Peyer's patch (tissue), 4 donors: Measurements from ENCODE around the gene NEU4.

Source experiments
- POLR2A ChIP-seq, 2 donors: fragments of 450-650 bp; IDR thresholded peaks; one replicate each; pipeline ENCODE4 v1.5.1; 2017; ENCODE audit warnings: antibody characterized with exemption in 2 of 2, mild to moderate bottlenecking in 2 of 2, moderate library complexity in 2 of 2
- TF ChIP-seq, protein P1 (sequence below), 6 experiments: fragments of 450-650 bp in 4 of 6; fragments of 200-600 bp in 2 of 6; sonication (generic) in 1 of 6; IDR thresholded peaks; one replicate each; pipeline ENCODE4 v1.5.1; 2017 to 2019; ENCODE audit warnings: antibody characterized with exemption in 6 of 6, mild to moderate bottlenecking in 3 of 6, moderate library complexity in 1 of 6

DNA sequence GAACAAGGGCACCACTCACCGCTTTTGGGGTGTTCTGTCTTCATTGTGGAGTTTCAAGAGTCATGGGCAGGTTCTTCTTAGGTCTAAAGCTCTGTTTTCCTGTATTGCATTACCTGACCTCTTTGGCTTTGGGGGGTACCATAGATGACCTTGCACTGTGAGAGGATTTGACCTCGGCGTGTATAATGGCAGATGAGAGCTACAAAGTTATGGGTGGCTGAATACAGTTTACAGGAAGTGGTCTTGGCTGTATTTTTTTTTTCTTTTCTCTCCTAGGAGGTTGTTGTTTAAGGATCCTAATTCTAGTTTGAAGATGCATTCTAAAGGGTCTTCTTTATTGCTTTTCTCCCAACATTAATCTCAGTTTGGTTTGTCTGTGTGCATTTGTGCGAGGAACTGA is 20.9 kb upstream of the NEU4 start:
- TF ChIP-seq, protein P1, sequence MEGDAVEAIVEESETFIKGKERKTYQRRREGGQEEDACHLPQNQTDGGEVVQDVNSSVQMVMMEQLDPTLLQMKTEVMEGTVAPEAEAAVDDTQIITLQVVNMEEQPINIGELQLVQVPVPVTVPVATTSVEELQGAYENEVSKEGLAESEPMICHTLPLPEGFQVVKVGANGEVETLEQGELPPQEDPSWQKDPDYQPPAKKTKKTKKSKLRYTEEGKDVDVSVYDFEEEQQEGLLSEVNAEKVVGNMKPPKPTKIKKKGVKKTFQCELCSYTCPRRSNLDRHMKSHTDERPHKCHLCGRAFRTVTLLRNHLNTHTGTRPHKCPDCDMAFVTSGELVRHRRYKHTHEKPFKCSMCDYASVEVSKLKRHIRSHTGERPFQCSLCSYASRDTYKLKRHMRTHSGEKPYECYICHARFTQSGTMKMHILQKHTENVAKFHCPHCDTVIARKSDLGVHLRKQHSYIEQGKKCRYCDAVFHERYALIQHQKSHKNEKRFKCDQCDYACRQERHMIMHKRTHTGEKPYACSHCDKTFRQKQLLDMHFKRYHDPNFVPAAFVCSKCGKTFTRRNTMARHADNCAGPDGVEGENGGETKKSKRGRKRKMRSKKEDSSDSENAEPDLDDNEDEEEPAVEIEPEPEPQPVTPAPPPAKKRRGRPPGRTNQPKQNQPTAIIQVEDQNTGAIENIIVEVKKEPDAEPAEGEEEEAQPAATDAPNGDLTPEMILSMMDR (IDR thresholded peaks at IDR 0.05), result no peak
- no peak for TF ChIP-seq POLR2A (IDR thresholded peaks at IDR 0.05)
